WERI-Rb-1 (cell line): ENCODE measurements around the gene ANO3.

Experiments used
- DNase-seq: peaks from one replicate; pipeline ENCODE4 v3.0.0-alpha.2; 2020
- H3K27ac ChIP-seq: fragments of 250-450 bp; sonication (Bioruptor Pico); 2 replicates; pipeline ENCODE4 v1.5.1; 2020; ENCODE audit warnings: mild to moderate bottlenecking, moderate library complexity
- H3K27me3 ChIP-seq: fragments of 250-450 bp; sonication (Bioruptor Pico); 2 replicates; pipeline ENCODE4 v1.5.1; 2021; ENCODE audit warnings: mild to moderate bottlenecking, low read depth, moderate library complexity; ENCODE audit not compliant: insufficient read depth, severe bottlenecking
- H3K36me3 ChIP-seq: fragments of 250-450 bp; sonication (Bioruptor Pico); 2 replicates; pipeline ENCODE4 v1.5.1; 2020; ENCODE audit warnings: mild to moderate bottlenecking, moderate library complexity
- H3K4me3 ChIP-seq: 2 replicates; pipeline ENCODE4 v1.5.1; 2011; ENCODE audit warnings: low read depth, mild to moderate bottlenecking, control low read depth, low read length
- H3K9me3 ChIP-seq: fragments of 250-450 bp; sonication (Bioruptor Pico); 2 replicates; pipeline ENCODE4 v1.5.1; 2021; ENCODE audit warnings: mild to moderate bottlenecking, moderate library complexity; ENCODE audit not compliant: severe bottlenecking
- CTCF ChIP-seq: IDR thresholded peaks from 2 replicates; pipeline ENCODE4 v1.5.1; 2011; ENCODE audit warnings: low read depth, mild to moderate bottlenecking, control low read depth, inconsistent platforms, low read length

The ANO3 gene

GRCh38 chr11:26537341-26537740 lies 205.4 kb downstream of the ANO3 start:
- Histone ChIP-seq H3K4me3 (no peak overlapping the region), H3K27ac (no peak overlapping the region), H3K36me3 (no peaks in the 10 kb centered on the region), H3K9me3 (no peaks in the 10 kb centered on the region), H3K27me3 (no peaks in the 10 kb centered on the region)
- TF ChIP-seq CTCF, result no peak
- no peak for DNase-seq

- Histone ChIP-seq H3K27me3 (no peaks in the 10 kb centered on the region), H3K9me3 (no peaks in the 10 kb centered on the region), H3K36me3 (no peaks in the 10 kb centered on the region), H3K4me3 (no peak overlapping the region), H3K27ac (no peak overlapping the region)
- no peak for TF ChIP-seq CTCF
- no peak for DNase-seq
These were observed 207.6 kb downstream of the ANO3 start for GRCh38 chr11:26539517-26539916.

- Histone ChIP-seq H3K27ac (no peak overlapping the region), H3K9me3 (no peaks in the 10 kb centered on the region), H3K36me3 (no peaks in the 10 kb centered on the region), H3K27me3 (no peaks in the 10 kb centered on the region), H3K4me3 (no peak overlapping the region)
- DNase-seq, result no peak
- no peak for TF ChIP-seq CTCF
These were observed 209.9 kb downstream of the ANO3 start for GRCh38 chr11:26541870-26542269.

GRCh38 chr11:26549176-26549575 lies 217.2 kb downstream of the ANO3 start:
- H3K4me3 ChIP-seq, result no peak overlapping the region
- no peaks in the 10 kb centered on the region for H3K36me3 ChIP-seq
- H3K9me3 ChIP-seq, result no peaks in the 10 kb centered on the region
- H3K27me3 ChIP-seq, result no peaks in the 10 kb centered on the region
- no peak for TF ChIP-seq CTCF
- DNase-seq, result no peak
- H3K27ac ChIP-seq, result no peak overlapping the region

GRCh38 chr11:26550022-26550421 lies 218.1 kb downstream of the ANO3 start:
- H3K9me3 ChIP-seq, result no peaks in the 10 kb centered on the region
- no peak overlapping the region for H3K27ac ChIP-seq
- H3K27me3 ChIP-seq, result no peaks in the 10 kb centered on the region
- no peak overlapping the region for H3K4me3 ChIP-seq
- H3K36me3 ChIP-seq, result no peaks in the 10 kb centered on the region
- TF ChIP-seq CTCF, result no peak
- no peak for DNase-seq

- TF ChIP-seq CTCF, result no peak
- Histone ChIP-seq H3K9me3 (no peaks in the 10 kb centered on the region), H3K4me3 (no peak overlapping the region), H3K36me3 (no peaks in the 10 kb centered on the region), H3K27me3 (no peaks in the 10 kb centered on the region), H3K27ac (no peak overlapping the region)
- DNase-seq, result no peak
These were observed 219.4 kb downstream of the ANO3 start for GRCh38 chr11:26551186-26551801.
